DND-41 (cell line): Measurements from ENCODE around the gene TM4SF1.

ENCODE experiments used
- CTCF ChIP-seq: IDR thresholded peaks from 2 replicates; pipeline ENCODE4 v1.5.1; 2012; ENCODE audit warnings: borderline replicate concordance, low read length, moderate library complexity, mild to moderate bottlenecking; ENCODE audit not compliant: poor library complexity, severe bottlenecking; ENCODE audit errors: extremely low read depth
- EZH2 ChIP-seq: IDR thresholded peaks from 3 replicates; pipeline ENCODE4 v1.6.1; 2012; ENCODE audit warnings: borderline replicate concordance, low read depth, mild to moderate bottlenecking, moderate library complexity, low read length, inconsistent platforms; ENCODE audit not compliant: severe bottlenecking

- TF ChIP-seq CTCF (no peak), EZH2 (no peak)
Measured at GRCh38 chr3:149366941-149367840, 10.3 kb downstream of the TM4SF1 start.
